Measurements from ENCODE around the gene NOC4L.

NOC4L gene

GRCh38 chr12:132161796-132162507 lies 17.7 kb downstream of the NOC4L start:
- Histone ChIP-seq H3K9ac (ENCODE audit: low read depth, low read length) (no peak overlapping the region), H3K4me3 (ENCODE audit: low read depth, low read length) (no peak overlapping the region), H3K9me3 (ENCODE audit: control insufficient read depth, insufficient read depth, low read length) (no peaks in the 10 kb centered on the region), H3K4me1 (ENCODE audit: control insufficient read depth, insufficient read depth, low read length) (no peaks in the 10 kb centered on the region), H3K27me3 (ENCODE audit: control insufficient read depth, insufficient read depth, low read length) (no peaks in the 10 kb centered on the region), H3K36me3 (ENCODE audit: control insufficient read depth, insufficient read depth, low read length) (peaks cover 10% of the 10 kb centered on the region)

GRCh38 chr12:132162508-132163031 lies 18.3 kb downstream of the NOC4L start:
- Histone ChIP-seq H3K4me3 (ENCODE audit: low read depth, low read length) (no peak overlapping the region), H3K27me3 (ENCODE audit: control insufficient read depth, insufficient read depth, low read length) (no peaks in the 10 kb centered on the region), H3K9me3 (ENCODE audit: control insufficient read depth, insufficient read depth, low read length) (no peaks in the 10 kb centered on the region), H3K4me1 (ENCODE audit: control insufficient read depth, insufficient read depth, low read length) (no peaks in the 10 kb centered on the region), H3K9ac (ENCODE audit: low read depth, low read length) (no peak overlapping the region), H3K36me3 (ENCODE audit: control insufficient read depth, insufficient read depth, low read length) (peaks cover 6% of the 10 kb centered on the region)

DNA sequence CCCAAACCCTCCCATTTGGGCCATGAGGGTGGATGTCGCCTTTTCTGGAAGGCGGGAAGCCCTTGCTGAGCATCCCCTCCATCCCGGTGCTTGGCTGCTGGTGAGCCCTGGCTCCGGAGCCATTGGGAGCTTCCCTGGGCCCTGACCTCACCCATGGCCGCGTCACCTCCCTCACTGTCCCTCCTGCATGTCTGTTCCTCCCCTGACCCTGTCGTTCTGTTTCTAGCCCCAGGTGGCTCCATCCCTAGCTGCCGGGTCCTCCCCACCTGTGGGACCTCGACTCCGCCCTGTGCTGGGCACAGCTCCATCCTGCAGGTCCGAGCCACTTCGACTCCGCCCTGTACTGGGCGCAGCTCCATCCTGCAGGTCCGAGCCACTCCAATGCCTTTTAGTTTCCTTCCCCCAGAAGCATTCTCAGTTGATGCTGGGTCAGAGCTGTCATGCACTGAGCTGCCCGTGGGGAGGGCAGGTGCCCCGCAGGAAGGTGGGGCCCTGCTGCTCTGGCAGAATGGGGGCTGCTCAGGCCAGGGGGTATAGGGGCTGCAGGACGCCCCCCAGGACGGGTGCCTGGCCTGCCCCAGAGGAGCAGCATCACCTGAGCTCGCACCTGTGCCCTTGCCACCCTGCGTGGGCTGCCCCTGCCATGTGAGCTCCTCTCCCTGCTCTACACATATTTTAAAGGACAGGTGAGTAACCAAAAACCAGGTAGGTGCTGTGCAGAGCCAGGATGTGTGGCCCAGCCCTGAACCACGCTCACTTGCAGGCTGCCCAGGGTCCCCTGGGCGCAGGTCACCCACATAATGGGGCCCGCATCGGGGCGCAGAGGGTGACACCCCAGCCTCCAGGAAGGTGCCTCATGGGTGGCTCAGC lies 19.0 kb downstream of the NOC4L start:
- Histone ChIP-seq H3K4me3 (ENCODE audit: low read depth, low read length) (no peak overlapping the region), H3K9me3 (ENCODE audit: control insufficient read depth, insufficient read depth, low read length) (no peaks in the 10 kb centered on the region), H3K36me3 (ENCODE audit: control insufficient read depth, insufficient read depth, low read length) (peaks cover under 1% of the 10 kb centered on the region), H3K27me3 (ENCODE audit: control insufficient read depth, insufficient read depth, low read length) (no peaks in the 10 kb centered on the region), H3K4me1 (ENCODE audit: control insufficient read depth, insufficient read depth, low read length) (no peaks in the 10 kb centered on the region), H3K9ac (ENCODE audit: low read depth, low read length) (no peak overlapping the region)

DNA sequence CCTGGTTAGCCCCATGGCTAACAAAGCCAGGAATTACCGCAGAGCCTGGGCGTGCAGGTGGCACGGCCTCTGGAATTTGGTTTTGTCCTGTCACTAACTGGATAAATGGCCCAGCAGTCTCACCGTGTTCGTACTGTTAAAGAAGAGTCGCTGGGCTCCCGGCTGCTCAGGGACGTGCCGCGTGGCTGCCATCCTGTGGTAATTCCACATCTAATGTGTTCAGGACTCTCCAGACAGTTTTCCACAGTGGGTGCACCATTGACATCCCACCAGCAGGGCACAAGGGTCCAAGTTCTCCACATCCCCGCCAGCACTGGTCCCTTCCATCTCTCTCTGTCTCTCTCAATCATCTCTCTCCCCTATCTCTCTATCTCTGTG lies 19.6 kb downstream of the NOC4L start:
- no peak overlapping the region for H3K4me3 ChIP-seq (ENCODE audit: low read depth, low read length)
- H3K36me3 ChIP-seq (ENCODE audit: control insufficient read depth, insufficient read depth, low read length): no peaks in the 10 kb centered on the region
- no peaks in the 10 kb centered on the region for H3K9me3 ChIP-seq (ENCODE audit: control insufficient read depth, insufficient read depth, low read length)
- H3K27me3 ChIP-seq (ENCODE audit: control insufficient read depth, insufficient read depth, low read length): no peaks in the 10 kb centered on the region
- no peak overlapping the region for H3K9ac ChIP-seq (ENCODE audit: low read depth, low read length)
- no peaks in the 10 kb centered on the region for H3K4me1 ChIP-seq (ENCODE audit: control insufficient read depth, insufficient read depth, low read length)

GRCh38 chr12:132164426-132164825 lies 20.2 kb downstream of the NOC4L start:
- Histone ChIP-seq H3K4me1 (ENCODE audit: control insufficient read depth, insufficient read depth, low read length) (no peaks in the 10 kb centered on the region), H3K27me3 (ENCODE audit: control insufficient read depth, insufficient read depth, low read length) (no peaks in the 10 kb centered on the region), H3K9ac (ENCODE audit: low read depth, low read length) (no peak overlapping the region), H3K4me3 (ENCODE audit: low read depth, low read length) (no peak overlapping the region), H3K36me3 (ENCODE audit: control insufficient read depth, insufficient read depth, low read length) (no peaks in the 10 kb centered on the region), H3K9me3 (ENCODE audit: control insufficient read depth, insufficient read depth, low read length) (no peaks in the 10 kb centered on the region)

DNA sequence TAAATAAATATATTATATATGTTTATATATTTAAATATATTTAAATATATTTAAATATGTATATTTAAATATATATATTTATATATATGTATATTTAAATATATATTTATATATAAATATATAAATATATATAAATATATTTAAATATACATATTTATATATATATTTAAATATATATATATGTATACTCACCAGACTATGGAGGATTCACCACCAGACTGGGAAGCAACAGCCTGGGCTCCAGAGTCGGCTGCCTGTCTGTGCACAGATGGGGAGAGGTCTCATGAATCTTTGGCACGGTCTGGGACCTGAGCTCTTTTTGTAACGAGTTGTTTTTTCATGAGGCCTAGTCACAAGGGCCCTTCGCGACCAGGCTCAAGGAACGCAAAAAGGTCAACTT lies 21.3 kb downstream of the NOC4L start:
- no peaks in the 10 kb centered on the region for H3K27me3 ChIP-seq (ENCODE audit: control insufficient read depth, insufficient read depth, low read length)
- no peak overlapping the region for H3K4me3 ChIP-seq (ENCODE audit: low read depth, low read length)
- H3K9ac ChIP-seq (ENCODE audit: low read depth, low read length): no peak overlapping the region
- H3K36me3 ChIP-seq (ENCODE audit: control insufficient read depth, insufficient read depth, low read length): no peaks in the 10 kb centered on the region
- H3K9me3 ChIP-seq (ENCODE audit: control insufficient read depth, insufficient read depth, low read length): no peaks in the 10 kb centered on the region
- no peaks in the 10 kb centered on the region for H3K4me1 ChIP-seq (ENCODE audit: control insufficient read depth, insufficient read depth, low read length)

DNA sequence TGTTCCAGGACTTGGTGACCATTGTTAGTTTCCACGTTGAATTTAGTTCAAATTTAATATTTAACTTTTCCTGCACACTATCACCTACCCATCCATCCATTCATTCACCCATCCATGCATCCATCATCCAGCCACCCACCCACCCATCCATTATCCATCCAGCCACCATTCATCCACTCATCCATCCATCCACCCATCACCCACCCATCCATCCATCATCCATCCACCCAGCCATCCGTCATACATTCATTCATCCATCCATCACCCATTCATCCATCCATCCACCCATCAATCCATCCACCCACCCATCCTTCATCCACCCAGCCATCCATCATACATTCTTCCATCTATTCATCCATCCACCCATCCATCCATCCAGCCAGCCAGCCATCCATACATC lies 21.8 kb downstream of the NOC4L start:
- Histone ChIP-seq H3K9me3 (ENCODE audit: control insufficient read depth, insufficient read depth, low read length) (no peaks in the 10 kb centered on the region), H3K27me3 (ENCODE audit: control insufficient read depth, insufficient read depth, low read length) (no peaks in the 10 kb centered on the region), H3K36me3 (ENCODE audit: control insufficient read depth, insufficient read depth, low read length) (no peaks in the 10 kb centered on the region), H3K4me1 (ENCODE audit: control insufficient read depth, insufficient read depth, low read length) (no peaks in the 10 kb centered on the region), H3K4me3 (ENCODE audit: low read depth, low read length) (no peak overlapping the region), H3K9ac (ENCODE audit: low read depth, low read length) (no peak overlapping the region)

DNA sequence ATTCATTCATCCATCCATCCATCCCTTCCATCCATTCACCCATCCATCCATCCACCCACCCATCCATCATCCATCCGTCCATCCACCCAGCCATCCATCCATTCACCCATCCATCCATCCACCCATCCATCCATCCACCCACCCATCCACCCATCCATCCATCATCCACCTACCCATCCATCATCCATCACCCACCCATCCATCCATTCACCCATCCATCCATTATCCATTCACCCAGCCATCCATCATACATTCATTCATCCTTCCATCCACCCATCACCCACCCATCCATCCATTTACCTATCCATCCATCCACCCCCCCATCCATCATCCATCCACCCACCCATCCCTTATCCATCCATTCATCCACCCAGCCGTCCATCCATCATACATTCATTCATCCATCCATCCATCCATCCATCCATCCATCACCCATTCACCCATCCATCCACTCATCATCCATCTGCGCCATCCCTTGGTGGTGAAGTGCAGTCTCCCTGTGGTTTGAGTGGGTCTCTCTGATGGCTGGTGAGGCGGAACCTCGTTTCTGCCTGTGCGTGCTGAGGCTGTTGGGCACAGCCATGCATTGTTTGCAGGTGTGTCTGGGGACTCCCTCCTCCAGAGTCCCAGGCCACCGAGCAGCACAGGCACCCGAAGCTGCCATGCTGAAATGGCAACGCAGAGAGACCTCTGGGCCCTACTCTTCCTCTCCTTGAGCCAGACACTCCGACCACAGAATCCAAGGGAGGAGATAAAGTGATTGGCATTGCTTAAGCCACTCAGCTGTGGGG lies 22.7 kb downstream of the NOC4L start:
- no peaks in the 10 kb centered on the region for H3K36me3 ChIP-seq (ENCODE audit: control insufficient read depth, insufficient read depth, low read length)
- H3K9me3 ChIP-seq (ENCODE audit: control insufficient read depth, insufficient read depth, low read length): no peaks in the 10 kb centered on the region
- no peaks in the 10 kb centered on the region for H3K27me3 ChIP-seq (ENCODE audit: control insufficient read depth, insufficient read depth, low read length)
- H3K4me3 ChIP-seq (ENCODE audit: low read depth, low read length): no peak overlapping the region
- H3K9ac ChIP-seq (ENCODE audit: low read depth, low read length): no peak overlapping the region
- no peaks in the 10 kb centered on the region for H3K4me1 ChIP-seq (ENCODE audit: control insufficient read depth, insufficient read depth, low read length)

DNA sequence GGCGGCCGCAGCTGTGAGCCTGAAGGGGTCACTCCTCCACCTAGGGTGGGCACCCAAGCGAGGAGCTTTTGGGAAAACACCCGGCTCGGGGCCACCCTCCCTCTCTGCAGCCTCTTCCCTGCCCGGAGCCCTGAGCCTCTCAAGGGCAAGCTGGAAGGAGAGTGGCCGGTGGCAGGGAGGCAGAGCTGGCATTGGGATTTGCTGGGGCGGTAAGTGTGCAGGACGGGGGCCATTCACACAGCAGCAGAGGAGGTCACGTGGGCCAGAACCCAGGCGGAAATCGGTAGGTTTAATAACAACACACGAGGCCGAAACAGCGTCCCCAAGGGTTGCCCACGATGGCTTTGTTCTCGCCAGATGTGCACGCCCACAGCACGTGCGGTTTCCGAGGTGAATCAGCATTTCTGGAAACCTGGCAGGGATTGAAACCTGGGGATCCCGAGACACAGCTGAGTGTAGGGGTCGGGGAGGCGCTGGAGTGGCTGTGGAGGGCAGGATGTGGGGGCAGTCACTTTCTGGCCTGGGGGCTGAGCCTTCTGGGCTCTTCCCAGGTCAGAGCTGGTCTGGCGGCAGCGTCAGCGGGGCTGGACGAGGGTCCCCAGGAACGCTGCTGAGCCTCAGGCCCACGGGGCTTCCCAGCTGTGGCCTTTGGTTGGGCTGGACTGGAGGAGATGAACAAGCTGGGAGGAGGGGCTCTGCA lies 23.5 kb downstream of the NOC4L start:
- Histone ChIP-seq H3K27me3 (ENCODE audit: control insufficient read depth, insufficient read depth, low read length) (no peaks in the 10 kb centered on the region), H3K36me3 (ENCODE audit: control insufficient read depth, insufficient read depth, low read length) (no peaks in the 10 kb centered on the region), H3K4me3 (ENCODE audit: low read depth, low read length) (no peak overlapping the region), H3K4me1 (ENCODE audit: control insufficient read depth, insufficient read depth, low read length) (no peaks in the 10 kb centered on the region), H3K9me3 (ENCODE audit: control insufficient read depth, insufficient read depth, low read length) (no peaks in the 10 kb centered on the region), H3K9ac (ENCODE audit: low read depth, low read length) (no peak overlapping the region)

DNA sequence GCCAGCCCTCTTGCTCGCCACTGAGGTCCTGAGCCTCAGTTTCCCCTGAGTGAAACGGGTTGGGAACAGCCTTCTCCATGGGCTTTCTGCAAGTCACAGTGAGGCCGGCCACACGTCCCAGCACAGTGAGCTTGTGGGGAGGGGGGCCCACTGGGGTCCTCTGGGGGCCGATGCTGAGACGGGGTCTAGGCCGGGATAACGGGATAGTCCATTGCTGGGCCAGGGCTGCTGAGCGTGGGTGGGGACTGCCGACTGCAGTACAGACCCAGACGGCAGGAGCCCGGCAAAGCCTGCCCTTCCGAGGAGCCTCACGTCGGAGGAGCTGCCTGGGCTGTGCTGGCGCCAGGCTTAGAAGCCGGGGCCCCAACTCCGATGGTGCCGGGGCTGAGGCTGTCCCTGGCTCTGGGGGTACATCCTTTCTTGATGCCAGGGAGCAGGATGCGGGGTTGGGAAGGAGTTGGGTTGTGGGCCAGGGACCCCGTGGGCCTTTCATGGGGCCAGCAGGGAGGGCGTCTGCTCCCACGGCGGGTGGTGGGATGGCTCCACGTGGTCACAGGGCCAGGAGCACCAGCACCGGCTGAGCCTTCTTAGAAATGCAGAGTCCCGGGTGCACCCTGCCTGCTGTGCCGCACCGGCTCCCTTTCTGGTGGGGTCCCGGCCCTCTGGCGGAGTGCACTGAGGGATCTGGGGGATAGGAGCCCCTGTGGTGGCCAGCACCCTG lies 24.2 kb downstream of the NOC4L start:
- no peaks in the 10 kb centered on the region for H3K27me3 ChIP-seq (ENCODE audit: control insufficient read depth, insufficient read depth, low read length)
- H3K9me3 ChIP-seq (ENCODE audit: control insufficient read depth, insufficient read depth, low read length): no peaks in the 10 kb centered on the region
- no peaks in the 10 kb centered on the region for H3K36me3 ChIP-seq (ENCODE audit: control insufficient read depth, insufficient read depth, low read length)
- no peaks in the 10 kb centered on the region for H3K4me1 ChIP-seq (ENCODE audit: control insufficient read depth, insufficient read depth, low read length)
- H3K4me3 ChIP-seq (ENCODE audit: low read depth, low read length): no peak overlapping the region
- no peak overlapping the region for H3K9ac ChIP-seq (ENCODE audit: low read depth, low read length)

GRCh38 chr12:132169376-132169775 lies 25.1 kb downstream of the NOC4L start:
- no peak overlapping the region for H3K9ac ChIP-seq (ENCODE audit: low read depth, low read length)
- no peak overlapping the region for H3K4me3 ChIP-seq (ENCODE audit: low read depth, low read length)
- H3K27me3 ChIP-seq (ENCODE audit: control insufficient read depth, insufficient read depth, low read length): no peaks in the 10 kb centered on the region
- H3K4me1 ChIP-seq (ENCODE audit: control insufficient read depth, insufficient read depth, low read length): no peaks in the 10 kb centered on the region
- no peaks in the 10 kb centered on the region for H3K36me3 ChIP-seq (ENCODE audit: control insufficient read depth, insufficient read depth, low read length)
- H3K9me3 ChIP-seq (ENCODE audit: control insufficient read depth, insufficient read depth, low read length): no peaks in the 10 kb centered on the region

Data from iPS-15b (cell line).